ENCODE data around the gene EIF3J.
"Not testable (repeated sequence)": the region's sequence is repeated elsewhere in the genome, so short reads cannot be mapped to it uniquely, and the experiment has no call there.

Gene EIF3J

GRCh38 chr15:44536962-44537734 is at the start of gene EIF3J:
EIF3J (plus strand) TSS chr15:44537147; CDS start chr15:44537195, 48 bp downstream.
- peak; percentile 93 to 94 for DNase-seq (ENCODE audit: low read depth in 2 of 2)

- DNase-seq (ENCODE audit: low read depth in 2 of 2) = peak; percentile 44 to 46
These were observed 47.5 kb upstream of the EIF3J start for GRCh38 chr15:44489464-44489863.

DNA sequence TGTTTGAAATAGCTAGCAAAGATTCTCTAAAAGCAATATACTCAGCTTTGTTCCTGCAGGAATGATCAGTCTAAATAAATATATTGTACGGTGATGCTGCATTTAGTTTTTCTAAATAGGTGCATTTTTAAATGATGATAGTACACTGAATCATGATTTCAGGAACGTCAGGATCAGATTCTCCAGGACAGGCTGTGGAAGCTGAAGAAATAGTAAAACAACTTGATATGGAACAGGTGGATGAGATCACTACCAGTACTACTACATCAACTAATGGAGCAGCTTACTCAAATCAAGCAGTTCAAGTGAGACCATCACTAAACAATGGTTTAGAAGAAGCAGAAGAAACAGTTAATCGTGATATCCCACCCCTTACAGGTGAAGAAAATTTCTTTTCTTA is 46.3 kb upstream of the EIF3J start:
- no peak for DNase-seq (ENCODE audit: low read depth in 2 of 2)

GRCh38 chr15:44492040-44492439 is 44.9 kb upstream of the EIF3J start:
- no peak for DNase-seq (ENCODE audit: low read depth in 2 of 2)

DNA sequence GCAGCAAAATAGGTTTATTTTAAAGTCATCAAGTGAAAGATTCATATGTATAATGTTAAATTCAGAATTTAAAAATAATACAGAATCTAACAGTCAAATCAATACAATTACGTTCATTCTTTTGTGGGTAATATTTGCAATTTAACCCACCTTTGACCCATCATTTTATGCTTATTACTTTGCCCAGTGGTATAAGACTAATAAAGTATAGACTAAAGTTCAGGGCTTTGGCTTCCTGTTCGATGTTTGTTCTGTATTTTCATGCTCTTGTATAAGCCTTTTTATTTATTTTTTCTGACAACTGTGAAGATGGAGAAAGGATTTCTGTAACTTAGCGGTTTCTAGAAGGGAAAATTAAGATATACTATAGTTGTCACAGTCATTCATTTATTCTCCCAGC is 44.3 kb upstream of the EIF3J start:
- no peak for DNase-seq (ENCODE audit: low read depth in 2 of 2)

- no peak for DNase-seq (ENCODE audit: low read depth in 2 of 2)
These were observed 41.4 kb upstream of the EIF3J start for GRCh38 chr15:44495562-44495961.

- DNase-seq (ENCODE audit: low read depth in 2 of 2) = no peak
These were observed 36.4 kb upstream of the EIF3J start for GRCh38 chr15:44500555-44500954.

DNA sequence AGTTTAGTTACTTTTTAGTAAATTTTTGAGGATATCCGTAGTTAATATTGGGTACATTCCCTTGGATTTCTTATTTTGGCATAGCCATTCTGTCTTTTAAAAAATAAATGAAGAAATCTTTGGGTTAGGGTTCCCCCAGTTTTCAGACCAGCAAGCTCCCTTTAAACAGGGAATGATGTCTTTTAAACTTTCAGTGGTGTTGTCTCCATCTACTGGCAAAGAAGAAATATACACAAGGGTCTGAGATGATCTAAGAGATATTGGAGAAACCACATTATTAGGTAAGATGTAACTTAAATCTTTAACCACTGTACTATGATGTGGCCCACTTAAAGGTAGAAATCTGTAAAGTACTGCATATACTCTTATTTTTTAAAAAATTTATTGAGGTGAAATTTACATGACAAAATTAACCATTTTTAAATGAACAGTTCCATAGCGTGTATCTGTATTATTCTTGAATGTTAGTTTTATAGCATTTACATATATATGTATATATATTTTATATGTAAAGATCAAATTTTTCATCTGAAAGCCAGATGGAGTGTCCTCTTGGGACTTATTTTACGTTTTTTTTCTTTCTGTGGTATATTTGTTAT is 35.1 kb upstream of the EIF3J start:
- DNase-seq (ENCODE audit: low read depth in 2 of 2) = peak; percentile 20 to 22

- no peak for DNase-seq (ENCODE audit: low read depth in 2 of 2)
These were observed 20.5 kb upstream of the EIF3J start for GRCh38 chr15:44516436-44516835.

- DNase-seq (ENCODE audit: low read depth in 2 of 2) = no peak
These were observed 17.4 kb upstream of the EIF3J start for GRCh38 chr15:44519537-44519936.

- no peak for DNase-seq (ENCODE audit: low read depth in 2 of 2)
These were observed 11.9 kb upstream of the EIF3J start for GRCh38 chr15:44525018-44525417.

- no peak for DNase-seq (ENCODE audit: low read depth in 2 of 2)
These were observed 9.7 kb upstream of the EIF3J start for GRCh38 chr15:44527241-44527640.

DNA sequence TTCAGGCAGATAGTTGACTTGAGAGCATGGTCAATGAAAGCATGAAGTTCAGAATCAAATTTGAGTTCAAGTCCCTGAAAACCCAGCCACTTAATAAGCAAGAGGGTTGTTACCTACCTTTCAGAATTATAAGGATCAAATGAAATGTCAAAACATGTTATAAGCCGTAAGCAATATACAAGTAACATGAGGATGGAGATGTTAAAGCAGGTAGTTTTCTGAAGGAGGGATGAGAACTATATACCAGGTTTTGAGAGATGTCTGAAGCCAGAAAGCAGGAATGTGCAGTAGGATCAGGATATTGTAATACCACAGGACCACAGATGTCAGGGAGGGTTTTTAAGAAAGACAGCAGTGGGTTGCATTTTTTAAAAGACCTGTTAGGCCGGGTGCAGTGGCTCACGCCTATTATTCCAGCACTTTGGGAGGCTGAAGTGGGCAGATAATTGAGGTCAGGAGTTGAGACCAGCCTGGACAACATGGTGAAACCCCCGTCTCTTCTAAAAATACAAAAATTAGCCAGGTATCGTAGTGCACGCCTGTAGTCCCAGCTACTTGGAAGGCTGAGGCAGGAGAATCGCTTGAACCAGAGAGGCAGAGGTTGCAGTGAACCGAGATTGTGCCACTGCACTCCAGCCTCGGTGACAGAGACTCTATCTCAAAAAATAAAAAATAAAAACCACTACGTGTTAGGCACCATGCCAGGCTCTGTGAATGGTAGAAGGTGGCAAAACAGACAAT is 6.9 kb upstream of the EIF3J start:
- no peak for DNase-seq (ENCODE audit: low read depth in 2 of 2)

DNA sequence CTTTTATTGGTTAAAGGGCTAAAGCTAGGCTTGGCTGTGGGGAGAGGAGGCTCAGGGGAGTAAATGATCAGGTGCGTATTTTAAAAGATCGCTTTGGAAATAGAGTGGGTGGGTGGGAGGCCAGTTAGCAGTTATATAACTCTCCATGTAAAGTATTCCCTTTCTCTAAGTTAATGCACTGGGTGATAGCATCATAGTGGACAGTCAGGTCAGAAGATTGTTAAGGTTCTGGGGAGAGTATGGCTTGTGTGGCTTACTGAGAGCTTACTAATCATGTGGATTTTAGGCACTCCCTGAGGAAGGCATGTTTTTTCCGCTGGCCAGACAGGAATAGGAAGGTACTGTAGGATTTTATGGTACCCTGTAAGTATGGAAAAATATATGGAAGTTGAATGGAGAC is 6.3 kb upstream of the EIF3J start:
- DNase-seq (ENCODE audit: low read depth in 2 of 2) = no peak

DNA sequence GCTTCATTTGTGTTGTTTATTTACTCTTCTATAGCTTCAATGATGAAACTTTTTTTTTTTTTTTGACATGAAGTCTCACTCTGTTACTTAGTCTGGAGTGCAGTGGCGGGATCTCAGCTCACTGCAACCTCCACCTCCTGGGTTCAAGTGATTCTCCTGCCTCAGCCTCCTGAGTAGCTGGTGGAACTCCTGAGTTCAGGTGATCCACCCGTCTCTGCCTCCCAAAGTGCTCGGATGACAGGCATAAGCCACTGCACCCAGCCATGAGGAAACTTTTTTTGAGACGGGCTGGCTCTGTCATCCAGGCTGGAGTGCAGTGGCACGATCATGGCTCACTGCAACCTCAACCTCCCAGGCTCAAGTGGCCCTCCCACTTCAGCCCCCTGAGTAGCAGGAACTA is 4.7 kb upstream of the EIF3J start:
- not testable (repeated sequence) for DNase-seq (ENCODE audit: low read depth in 2 of 2)

GRCh38 chr15:44532689-44533088 is 4.3 kb upstream of the EIF3J start:
- no peak for DNase-seq (ENCODE audit: low read depth in 2 of 2)

- no peak for DNase-seq (ENCODE audit: low read depth in 2 of 2)
These were observed 1.9 kb upstream of the EIF3J start for GRCh38 chr15:44535092-44535491.

DNA sequence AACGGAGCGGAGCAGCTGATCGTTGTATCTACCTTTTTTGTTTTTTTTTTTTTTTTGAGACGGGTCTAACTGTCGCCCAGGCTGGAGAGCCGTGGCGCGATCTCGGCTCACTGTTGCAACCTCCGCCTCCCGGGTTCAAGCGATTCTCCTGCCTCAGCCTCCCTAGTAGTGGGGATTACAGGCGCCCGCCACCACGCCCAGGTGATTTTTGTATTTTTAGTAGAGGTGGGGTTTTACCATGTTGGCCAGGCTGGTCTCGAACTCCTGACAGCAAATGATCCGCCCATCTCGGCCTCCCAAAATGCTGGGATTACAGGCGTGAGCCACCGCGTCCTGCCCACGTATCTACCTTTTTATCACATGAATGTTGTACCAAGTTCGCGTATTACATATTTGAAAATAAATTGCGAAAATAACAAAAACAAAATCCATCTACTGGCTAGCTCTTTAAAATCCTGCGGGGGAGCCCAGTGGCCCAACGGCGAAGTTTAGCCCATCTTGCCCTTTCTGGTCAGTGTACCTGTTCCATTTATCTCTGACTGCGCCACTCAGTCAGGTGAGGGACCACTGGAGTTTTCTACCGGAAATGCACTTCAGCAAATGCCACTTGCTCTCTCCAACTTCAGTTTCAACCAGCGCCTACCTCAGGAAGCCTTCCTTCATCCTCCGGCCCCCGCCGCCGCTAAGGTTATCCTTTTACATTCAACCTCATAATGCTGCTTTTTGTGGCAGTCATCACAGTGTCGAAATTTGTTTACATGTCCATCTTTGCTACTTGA is 1.2 kb upstream of the EIF3J start:
- DNase-seq (ENCODE audit: low read depth in 2 of 2) = no peak

- peak in 1 of 2 experiments; percentile 46 for DNase-seq (ENCODE audit: low read depth in 2 of 2)
These were observed 515 bp upstream of the EIF3J start for GRCh38 chr15:44536302-44536961.

DNA sequence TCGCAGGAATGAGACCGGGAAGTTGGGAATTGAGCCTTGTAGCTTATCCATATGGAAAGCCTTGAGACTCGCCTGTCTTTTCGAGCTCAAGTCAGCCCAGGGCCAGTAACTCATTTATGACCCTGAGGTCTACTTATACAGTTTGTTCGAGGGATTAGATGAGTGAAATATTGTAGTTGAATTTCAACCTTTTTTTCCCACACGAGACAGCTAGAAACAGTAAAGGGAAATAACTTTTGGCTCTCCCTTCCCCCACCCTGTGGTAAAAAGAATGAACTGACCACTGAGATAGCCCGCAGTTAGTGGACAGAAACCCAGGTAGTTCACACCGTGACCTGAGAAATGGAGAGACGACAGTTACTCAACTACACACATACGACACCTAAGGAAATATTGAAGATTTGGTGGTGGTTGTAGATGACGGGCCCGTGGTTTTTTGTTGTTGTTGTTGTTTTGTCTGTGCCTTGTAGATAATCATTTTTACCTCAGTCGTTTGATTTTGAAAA is 841 bp downstream of the EIF3J start:
- DNase-seq (ENCODE audit: low read depth in 2 of 2) = no peak

GRCh38 chr15:44541282-44541958 is 4.5 kb downstream of the EIF3J start:
- DNase-seq (ENCODE audit: low read depth in 2 of 2) = peak; percentile 77 to 80

Data from fibroblast of skin of left quadriceps (primary cell).